22Rv1 (cell line): Measurements from ENCODE around the gene FPR1.

Experiments
- CTCF ChIP-seq: fragments of 450-650 bp; IDR thresholded peaks from 2 replicates; pipeline ENCODE4 v1.5.1; 2017; ENCODE audit warnings: mild to moderate bottlenecking
- ZFX ChIP-seq: fragments of 450-650 bp; IDR thresholded peaks from 2 replicates; pipeline ENCODE4 v1.6.1; 2017; ENCODE audit warnings: antibody characterized with exemption, borderline replicate concordance

GRCh38 chr19:51702103-51702824 is 49.4 kb downstream of the FPR1 start:
- TF ChIP-seq CTCF (no peak), ZFX (no peak)
